LNCaP clone FGC (cell line): ENCODE measurements around the gene DCDC2C.

Experiments
- DNase-seq: peaks from one replicate; pipeline ENCODE4 v3.0.0-alpha.2; 2011; ENCODE audit warnings: low read depth
- H3K4me3 ChIP-seq: 2 replicates; pipeline ENCODE4 v1.5.1; 2011; ENCODE audit warnings: mild to moderate bottlenecking, low read depth, low read length, control low read depth
- CTCF ChIP-seq: IDR thresholded peaks from 2 replicates; pipeline ENCODE4 v1.5.1; 2012; ENCODE audit warnings: mild to moderate bottlenecking; ENCODE audit not compliant: control insufficient read depth, insufficient read depth; ENCODE audit errors: extremely low read depth

The DCDC2C gene

GRCh38 chr2:3696545-3696944 lies 6.8 kb upstream of the DCDC2C start:
- TF ChIP-seq CTCF, result no peak
- no peak overlapping the region for H3K4me3 ChIP-seq
- DNase-seq, result no peak

GRCh38 chr2:3701071-3701470 lies 2.3 kb upstream of the DCDC2C start:
- DNase-seq, result no peak
- H3K4me3 ChIP-seq, result no peak overlapping the region
- no peak for TF ChIP-seq CTCF

GRCh38 chr2:3703757-3704355 lies 481 bp downstream of the DCDC2C start:
- no peak overlapping the region for H3K4me3 ChIP-seq
- no peak for TF ChIP-seq CTCF
- DNase-seq, result no peak

- TF ChIP-seq CTCF, result no peak
- H3K4me3 ChIP-seq, result no peak overlapping the region
- DNase-seq, result no peak
Measured at GRCh38 chr2:3704692-3705091, 1.3 kb downstream of the DCDC2C start.

- no peak for TF ChIP-seq CTCF
Measured at GRCh38 chr2:3705782-3706181, 2.4 kb downstream of the DCDC2C start.

GRCh38 chr2:3706892-3707291 lies 3.5 kb downstream of the DCDC2C start:
- TF ChIP-seq CTCF, result no peak
- no peak overlapping the region for H3K4me3 ChIP-seq
- no peak for DNase-seq

More at GRCh38 chr2:3705782-3706181, 2.4 kb downstream of the DCDC2C start:
- DNase-seq, result no peak
- no peak overlapping the region for H3K4me3 ChIP-seq

- TF ChIP-seq CTCF, result no peak
- H3K4me3 ChIP-seq, result no peak overlapping the region
- no peak for DNase-seq
Measured at GRCh38 chr2:3708576-3708975, 5.2 kb downstream of the DCDC2C start.
